Ishikawa (cell line): ENCODE data around the gene SNRK.

Experiments used
- CEBPB ChIP-seq: IDR thresholded peaks from 2 replicates; pipeline ENCODE4 v1.6.1; 2012
- CREB1 ChIP-seq: IDR thresholded peaks from 2 replicates; pipeline ENCODE4 v1.6.1; 2012; ENCODE audit warnings: low read depth
- EGR1 ChIP-seq: IDR thresholded peaks from 2 replicates; pipeline ENCODE4 v1.6.1; 2012
- EP300 ChIP-seq: IDR thresholded peaks from 2 replicates; pipeline ENCODE4 v1.6.1; 2012; ENCODE audit warnings: borderline replicate concordance
- FOXM1 ChIP-seq: IDR thresholded peaks from 2 replicates; pipeline ENCODE4 v1.6.1; 2012; ENCODE audit warnings: low read depth, borderline replicate concordance
- MAX ChIP-seq: IDR thresholded peaks from 2 replicates; pipeline ENCODE4 v1.6.1; 2012
- NFIC ChIP-seq: IDR thresholded peaks from 2 replicates; pipeline ENCODE4 v1.6.1; 2012
- RAD21 ChIP-seq: IDR thresholded peaks from 2 replicates; pipeline ENCODE4 v1.6.1; 2012; ENCODE audit warnings: low read depth
- REST ChIP-seq: IDR thresholded peaks from 2 replicates; pipeline ENCODE4 v1.6.1; 2012; ENCODE audit warnings: low read depth, mild to moderate bottlenecking
- TAF1 ChIP-seq: IDR thresholded peaks from 2 replicates; pipeline ENCODE4 v1.6.1; 2012; ENCODE audit warnings: low read depth, mild to moderate bottlenecking
- TCF12 ChIP-seq: IDR thresholded peaks from 2 replicates; pipeline ENCODE4 v1.6.1; 2012; ENCODE audit warnings: low read depth
- TEAD4 ChIP-seq: IDR thresholded peaks from 2 replicates; pipeline ENCODE4 v1.6.1; 2012
- USF1 ChIP-seq: IDR thresholded peaks from 2 replicates; pipeline ENCODE4 v1.6.1; 2012
- YY1 ChIP-seq: IDR thresholded peaks from 2 replicates; pipeline ENCODE4 v1.6.1; 2012; ENCODE audit warnings: low read depth
- ZBTB7A ChIP-seq: IDR thresholded peaks from 2 replicates; pipeline ENCODE4 v1.6.1; 2012; ENCODE audit warnings: low read depth

SNRK gene

GRCh38 chr3:43249405-43249804 is 36.9 kb upstream of the SNRK start:
- TF ChIP-seq MAX (no peak), TCF12 (no peak), TAF1 (no peak), EP300 (no peak), TEAD4 (no peak), REST (no peak), ZBTB7A (no peak), EGR1 (no peak), USF1 (no peak), CEBPB (no peak), YY1 (no peak), CREB1 (no peak), FOXM1 (no peak), RAD21 (no peak), NFIC (no peak)

- TF ChIP-seq REST, result no peak
- no peak for TF ChIP-seq TEAD4
- no peak for TF ChIP-seq EGR1
- no peak for TF ChIP-seq CEBPB
- TF ChIP-seq RAD21, result no peak
- no peak for TF ChIP-seq CREB1
Measured at GRCh38 chr3:43253294-43253693, 33.0 kb upstream of the SNRK start.

- TF ChIP-seq TAF1, result no peak
- TF ChIP-seq ZBTB7A, result no peak
- no peak for TF ChIP-seq CREB1
- TF ChIP-seq EGR1, result no peak
- no peak for TF ChIP-seq YY1
- TF ChIP-seq EP300, result no peak
- TF ChIP-seq TEAD4, result no peak
- TF ChIP-seq NFIC, result no peak
- TF ChIP-seq TCF12, result no peak
- TF ChIP-seq MAX, result no peak
- no peak for TF ChIP-seq REST
- no peak for TF ChIP-seq RAD21
- no peak for TF ChIP-seq USF1
- TF ChIP-seq CEBPB, result no peak
- TF ChIP-seq FOXM1, result no peak
Measured at GRCh38 chr3:43254125-43254524, 32.2 kb upstream of the SNRK start.

GRCh38 chr3:43255662-43256061 is 30.7 kb upstream of the SNRK start:
- TF ChIP-seq CEBPB, result no peak
- TF ChIP-seq CREB1, result no peak
- no peak for TF ChIP-seq REST
- TF ChIP-seq ZBTB7A, result no peak
- no peak for TF ChIP-seq TEAD4
- TF ChIP-seq FOXM1, result no peak
- TF ChIP-seq MAX, result no peak
- TF ChIP-seq YY1, result no peak
- no peak for TF ChIP-seq TAF1
- TF ChIP-seq RAD21, result no peak
- TF ChIP-seq TCF12, result no peak
- TF ChIP-seq NFIC, result no peak
- TF ChIP-seq USF1, result no peak
- TF ChIP-seq EP300, result no peak
- TF ChIP-seq EGR1, result no peak
